Hematopoietic multipotent progenitor cell treated with erythropoietin and hydrocortisone succinate and interleukin-3 and kit ligand, for 6 days (in vitro differentiated cells): ENCODE data around the gene ENAM.
A peak's percentile ranks its signal among the peaks of the same experiment; 100 is the strongest.
"Not testable (repeated sequence)": the region's sequence is repeated elsewhere in the genome, so short reads cannot be mapped to it uniquely, and the experiment has no call there.

Experiments used
- DNase-seq: peaks from one replicate; pipeline ENCODE4 v3.0.0-alpha.2; 2015

The ENAM gene

GRCh38 chr4:70678383-70678999 lies 49.9 kb downstream of the ENAM start:
- no peak for DNase-seq

GRCh38 chr4:70680934-70681333 lies 52.4 kb downstream of the ENAM start:
- no peak for DNase-seq

GRCh38 chr4:70681704-70682103 lies 53.2 kb downstream of the ENAM start:
- no peak for DNase-seq

- not testable (repeated sequence) for DNase-seq
Observed at GRCh38 chr4:70682142-70682541, 53.6 kb downstream of the ENAM start.

GRCh38 chr4:70687392-70687791 lies 58.8 kb downstream of the ENAM start:
- peak; percentile 34 for DNase-seq

DNA sequence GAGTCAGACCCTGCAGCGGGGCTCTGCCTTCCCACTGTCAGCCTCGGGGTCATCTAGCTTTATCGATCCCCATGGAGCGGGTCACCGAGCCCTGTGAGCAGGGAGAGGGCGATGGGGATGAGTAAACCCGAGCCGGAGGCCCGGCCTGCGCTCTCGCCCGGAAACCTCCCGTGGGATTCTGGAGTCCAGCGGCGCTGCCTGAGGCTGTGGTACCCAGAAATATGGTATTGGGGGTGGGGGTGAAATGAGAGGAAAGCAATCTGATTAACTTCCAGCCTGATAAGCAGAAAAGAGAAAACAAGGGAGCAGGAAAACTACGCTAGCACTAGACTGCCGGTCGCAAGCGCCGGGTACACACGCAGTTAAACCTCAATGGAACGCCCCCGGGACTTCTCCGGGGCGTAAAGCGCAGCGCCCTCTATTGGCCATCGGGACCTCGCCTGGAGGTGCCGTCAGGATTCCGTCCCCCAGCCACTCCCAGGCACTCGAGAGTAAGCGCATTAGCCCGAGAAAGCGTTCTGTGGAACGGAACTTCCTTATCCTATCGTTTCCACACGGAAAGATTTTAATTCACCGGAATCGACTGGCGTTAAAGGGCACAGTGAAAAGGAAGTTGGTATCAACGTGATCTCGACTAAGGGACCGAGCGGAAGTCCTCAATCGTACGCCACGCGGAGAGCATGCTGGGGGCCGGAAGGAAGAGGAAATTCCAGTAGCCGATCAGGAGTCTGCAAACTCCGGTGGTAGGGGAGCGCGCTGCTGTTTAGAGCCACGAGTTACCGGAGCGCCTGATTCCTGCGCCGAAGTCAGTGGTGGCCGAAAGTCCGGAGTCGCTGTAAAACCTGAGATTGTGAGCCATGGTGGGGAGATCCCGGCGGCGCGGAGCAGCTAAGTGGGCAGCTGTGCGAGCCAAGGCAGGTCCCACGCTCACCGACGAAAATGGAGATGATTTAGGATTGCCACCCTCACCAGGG lies 59.6 kb downstream of the ENAM start, which contains the start of gene UTP3:
Gene UTP3, plus strand, starts transcription at position 712 of the 974 bp plus-strand sequence. Its CDS starts 146 bp downstream, at position 858.
- DNase-seq, result peak; percentile 98

- DNase-seq, result peak; percentile 46
Observed at GRCh38 chr4:70688795-70689231, 60.3 kb downstream of the ENAM start.

- DNase-seq, result no peak
Observed at GRCh38 chr4:70691661-70692060, 63.1 kb downstream of the ENAM start.

GRCh38 chr4:70694633-70695032 lies 66.1 kb downstream of the ENAM start:
- DNase-seq, result not testable (repeated sequence)
